Measurements from ENCODE around the gene SHC2. TPM values are rescaled to one million over a fixed set of nuclear protein-coding genes. Genes with fewer than 3 reads are reported as not detected.
"Not testable (repeated sequence)": the region's sequence is repeated elsewhere in the genome, so short reads cannot be mapped to it uniquely, and the experiment has no call there.

Gene SHC2
- total RNA-seq, 1 donor from 2014 or later: 47.8 TPM

- no peaks in the 10 kb centered on the region for H3K4me1 Mint-ChIP-seq (ENCODE audit: low read depth)
- peaks cover 17% of the 10 kb centered on the region for H3K27me3 Mint-ChIP-seq (ENCODE audit: low read depth)
- no peak overlapping the region for H3K4me3 Mint-ChIP-seq (ENCODE audit: unreplicated experiment)
- peak; percentile 62 for DNase-seq (ENCODE audit: low spot score)
- no peaks in the 10 kb centered on the region for H3K9me3 Mint-ChIP-seq (ENCODE audit: low read depth)
- H3K27ac Mint-ChIP-seq (ENCODE audit: unreplicated experiment): no peak overlapping the region
- H3K36me3 Mint-ChIP-seq (ENCODE audit: low read depth): no peaks in the 10 kb centered on the region
- TF ChIP-seq, protein P1, sequence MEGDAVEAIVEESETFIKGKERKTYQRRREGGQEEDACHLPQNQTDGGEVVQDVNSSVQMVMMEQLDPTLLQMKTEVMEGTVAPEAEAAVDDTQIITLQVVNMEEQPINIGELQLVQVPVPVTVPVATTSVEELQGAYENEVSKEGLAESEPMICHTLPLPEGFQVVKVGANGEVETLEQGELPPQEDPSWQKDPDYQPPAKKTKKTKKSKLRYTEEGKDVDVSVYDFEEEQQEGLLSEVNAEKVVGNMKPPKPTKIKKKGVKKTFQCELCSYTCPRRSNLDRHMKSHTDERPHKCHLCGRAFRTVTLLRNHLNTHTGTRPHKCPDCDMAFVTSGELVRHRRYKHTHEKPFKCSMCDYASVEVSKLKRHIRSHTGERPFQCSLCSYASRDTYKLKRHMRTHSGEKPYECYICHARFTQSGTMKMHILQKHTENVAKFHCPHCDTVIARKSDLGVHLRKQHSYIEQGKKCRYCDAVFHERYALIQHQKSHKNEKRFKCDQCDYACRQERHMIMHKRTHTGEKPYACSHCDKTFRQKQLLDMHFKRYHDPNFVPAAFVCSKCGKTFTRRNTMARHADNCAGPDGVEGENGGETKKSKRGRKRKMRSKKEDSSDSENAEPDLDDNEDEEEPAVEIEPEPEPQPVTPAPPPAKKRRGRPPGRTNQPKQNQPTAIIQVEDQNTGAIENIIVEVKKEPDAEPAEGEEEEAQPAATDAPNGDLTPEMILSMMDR (IDR thresholded peaks at IDR 0.05): no peak
Measured at GRCh38 chr19:388691-389090, 72.1 kb downstream of the SHC2 start.

DNA sequence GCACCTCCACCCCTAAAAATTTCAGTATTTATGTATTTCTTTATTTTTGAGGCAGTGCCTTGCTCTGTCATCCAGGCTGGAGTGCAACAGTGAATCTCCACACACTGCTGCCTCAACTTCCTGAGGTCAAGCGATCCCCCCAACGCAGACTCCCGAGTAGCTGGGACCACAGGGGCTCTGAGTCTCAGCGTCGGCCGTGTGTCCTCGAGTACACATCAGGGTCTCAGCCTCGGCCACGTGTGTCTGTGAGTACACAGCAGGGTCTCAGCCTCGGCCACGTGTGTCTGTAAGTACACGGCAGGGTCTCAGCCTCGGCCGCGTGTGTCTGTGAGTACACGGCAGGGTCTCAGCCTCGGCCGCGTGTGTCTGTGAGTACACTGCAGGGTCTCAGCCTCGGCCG is 73.1 kb downstream of the SHC2 start:
- H3K27ac Mint-ChIP-seq (ENCODE audit: unreplicated experiment): no peak overlapping the region
- TF ChIP-seq, protein P1 (IDR thresholded peaks at IDR 0.05): no peak
- H3K4me3 Mint-ChIP-seq (ENCODE audit: unreplicated experiment): no peak overlapping the region
- H3K27me3 Mint-ChIP-seq (ENCODE audit: low read depth): peaks cover 22% of the 10 kb centered on the region
- H3K9me3 Mint-ChIP-seq (ENCODE audit: low read depth): no peaks in the 10 kb centered on the region
- peaks cover under 1% of the 10 kb centered on the region for H3K4me1 Mint-ChIP-seq (ENCODE audit: low read depth)
- H3K36me3 Mint-ChIP-seq (ENCODE audit: low read depth): no peaks in the 10 kb centered on the region
- DNase-seq (ENCODE audit: low spot score): peak; percentile 63

DNA sequence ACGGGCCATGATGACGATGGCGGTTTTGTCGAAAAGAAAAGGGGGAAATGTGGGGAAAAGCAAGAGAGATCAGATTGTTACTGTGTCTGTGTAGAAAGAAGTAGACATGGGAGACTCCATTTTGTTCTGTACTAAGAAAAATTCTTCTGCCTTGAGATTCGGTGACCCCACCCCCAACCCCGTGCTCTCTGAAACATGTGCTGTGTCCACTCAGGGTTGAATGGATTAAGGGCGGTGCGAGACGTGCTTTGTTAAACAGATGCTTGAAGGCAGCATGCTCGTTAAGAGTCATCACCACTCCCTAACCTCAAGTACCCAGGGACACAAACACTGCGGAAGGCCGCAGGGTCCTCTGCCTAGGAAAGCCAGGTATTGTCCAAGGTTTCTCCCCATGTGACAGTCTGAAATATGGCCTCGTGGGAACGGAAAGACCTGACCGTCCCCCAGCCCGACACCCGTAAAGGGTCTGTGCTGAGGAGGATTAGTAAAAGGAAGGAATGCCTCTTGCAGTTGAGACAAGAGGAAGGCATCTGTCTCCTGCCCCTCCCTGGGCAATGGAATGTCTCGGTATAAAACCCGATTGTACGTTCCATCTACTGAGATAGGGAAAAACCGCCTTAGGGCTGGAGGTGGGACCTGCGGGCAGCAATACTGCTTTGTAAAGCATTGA is 74.1 kb downstream of the SHC2 start:
- H3K27me3 Mint-ChIP-seq (ENCODE audit: low read depth): peaks cover 25% of the 10 kb centered on the region
- H3K4me3 Mint-ChIP-seq (ENCODE audit: unreplicated experiment); H3K9me3 Mint-ChIP-seq (ENCODE audit: low read depth); H3K27ac Mint-ChIP-seq (ENCODE audit: unreplicated experiment); H3K36me3 Mint-ChIP-seq (ENCODE audit: low read depth); H3K4me1 Mint-ChIP-seq (ENCODE audit: low read depth); DNase-seq (ENCODE audit: low spot score): not testable (repeated sequence)

DNA sequence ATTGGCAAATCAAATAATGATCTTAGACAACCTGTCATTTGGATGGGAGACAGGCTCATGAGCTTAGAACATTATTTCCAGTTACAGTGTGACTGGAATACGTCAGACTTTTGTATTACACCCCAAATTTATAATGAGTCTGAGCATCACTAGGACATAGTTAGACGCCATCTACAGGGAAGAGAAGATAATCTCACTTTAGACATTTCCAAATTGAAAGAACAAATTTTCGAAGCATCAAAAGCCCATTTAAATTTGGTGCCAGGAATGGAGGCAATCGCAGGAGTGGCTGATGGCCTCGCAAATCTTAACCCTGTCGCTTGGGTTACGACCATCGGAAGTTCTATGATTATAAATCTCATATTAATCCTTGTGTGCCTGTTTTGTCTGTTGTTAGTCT is 74.6 kb downstream of the SHC2 start:
- peaks cover 25% of the 10 kb centered on the region for H3K27me3 Mint-ChIP-seq (ENCODE audit: low read depth)
- not testable (repeated sequence) for H3K27ac Mint-ChIP-seq (ENCODE audit: unreplicated experiment); H3K36me3 Mint-ChIP-seq (ENCODE audit: low read depth); H3K4me1 Mint-ChIP-seq (ENCODE audit: low read depth); H3K9me3 Mint-ChIP-seq (ENCODE audit: low read depth); H3K4me3 Mint-ChIP-seq (ENCODE audit: unreplicated experiment); DNase-seq (ENCODE audit: low spot score)
- TF ChIP-seq, protein P1 (IDR thresholded peaks at IDR 0.05): peak; percentile 44

DNA sequence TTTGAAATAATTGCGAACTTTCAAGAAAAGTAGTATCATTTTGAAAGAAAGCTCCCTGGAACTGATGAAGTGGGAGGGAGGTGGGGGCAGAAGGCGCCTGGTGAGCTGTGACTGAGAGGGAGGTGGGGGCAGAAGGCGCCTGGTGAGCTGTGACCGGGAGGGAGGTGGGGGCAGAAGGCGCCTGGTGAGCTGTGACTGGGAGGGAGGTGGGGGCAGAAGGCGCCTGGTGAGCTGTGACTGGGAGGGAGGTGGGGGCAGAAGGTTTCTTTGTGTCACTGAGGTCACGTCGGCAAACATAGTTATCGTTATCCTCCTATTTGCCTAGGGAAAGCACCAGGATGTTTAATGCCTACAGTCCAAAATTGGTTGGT is 76.0 kb downstream of the SHC2 start:
- H3K4me1 Mint-ChIP-seq (ENCODE audit: low read depth): peaks cover 3% of the 10 kb centered on the region
- no peak overlapping the region for H3K4me3 Mint-ChIP-seq (ENCODE audit: unreplicated experiment)
- no peak overlapping the region for H3K27ac Mint-ChIP-seq (ENCODE audit: unreplicated experiment)
- TF ChIP-seq, protein P1 (IDR thresholded peaks at IDR 0.05): no peak
- no peaks in the 10 kb centered on the region for H3K36me3 Mint-ChIP-seq (ENCODE audit: low read depth)
- peak; percentile 46 for DNase-seq (ENCODE audit: low spot score)
- peaks cover 25% of the 10 kb centered on the region for H3K27me3 Mint-ChIP-seq (ENCODE audit: low read depth)
- no peaks in the 10 kb centered on the region for H3K9me3 Mint-ChIP-seq (ENCODE audit: low read depth)
